ENCODE data around the gene FADS3. TPM values are rescaled to one million over a fixed set of nuclear protein-coding genes. Genes with fewer than 3 reads are reported as not detected.

The FADS3 gene
- total and polyA plus RNA-seq, 9 of the 15 experiments (the other 6 are each of a cell fraction or from before 2014, with no cell fraction given): 0.97 to 148 (median 92.7) TPM

DNA sequence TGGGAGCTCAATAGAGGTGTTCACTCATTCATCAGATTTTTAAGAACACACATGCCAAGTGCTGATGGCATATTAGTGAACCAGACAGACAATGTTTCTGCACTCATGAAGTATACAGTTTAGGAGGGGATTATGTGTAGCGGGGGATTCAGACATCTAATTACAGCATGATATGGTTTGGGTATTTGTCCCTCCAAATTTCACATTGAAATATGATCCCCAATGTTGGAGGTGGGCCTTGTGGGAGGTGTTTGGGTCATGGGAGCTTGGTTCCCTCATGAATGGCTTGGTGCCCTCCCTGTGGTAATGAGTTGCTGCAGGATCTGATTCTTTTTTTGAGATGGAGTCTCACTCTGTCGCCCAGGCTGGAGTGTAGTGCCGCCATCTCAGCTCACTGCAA, 34.9 kb upstream of the FADS3 start:
- Histone ChIP-seq H3K4me2 (ENCODE audit: insufficient read depth, low read length) (no peak overlapping the region), H3K36me3 (ENCODE audit: control insufficient read depth, insufficient read depth, low read length) (no peaks in the 10 kb centered on the region), H3K9me3 (replicated peaks; ENCODE audit: control insufficient read depth, insufficient read depth, low read depth, low read length) (no peaks in the 10 kb centered on the region), H3K27ac (ENCODE audit: extremely low read depth, low read depth, low read length) (no peak overlapping the region), H2AFZ (ENCODE audit: low read depth, low read length) (no peak overlapping the region), H3K9me1 (ENCODE audit: control insufficient read depth, insufficient read depth, low read length) (no peaks in the 10 kb centered on the region), H3K27me3 (ENCODE audit: control insufficient read depth in 2 of 2, insufficient read depth in 2 of 2, low read length in 2 of 2) (no peaks in the 10 kb centered on the region), H4K20me1 (replicated peaks; ENCODE audit: control insufficient read depth, insufficient read depth, low read length) (no peaks in the 10 kb centered on the region), H3K4me1 (replicated peaks in 1 of 2; ENCODE audit: control insufficient read depth in 2 of 2, insufficient read depth in 2 of 2, low read length in 2 of 2) (peaks cover 19 to 32% of the 10 kb centered on the region in 2 experiments), H3K79me2 (ENCODE audit: control insufficient read depth, insufficient read depth, low read length) (no peaks in the 10 kb centered on the region), H3K4me3 (no peak overlapping the region), H3K9ac (ENCODE audit: insufficient read depth in 1 of 2, low read depth in 2 of 2, low read length in 2 of 2) (no peak overlapping the region)
- intact Hi-C loops (cut with micrococcal nuclease): no loop called here
- DNase-seq (ENCODE audit: extremely low read depth in 1 of 4, low spot score in 3 of 4) (no peak), FAIRE-seq (no peak), ATAC-seq (no peak)
- BruUV-seq (replicated peaks): no TSS peak
- in situ Hi-C loops (cut with MboI): no loop called here
- TF ChIP-seq U2AF1 (optimal IDR thresholded peaks at IDR 0.05; ENCODE audit: low read depth, low read length) (no peak), MCM7 (IDR thresholded peaks at IDR 0.05) (no peak), PHF8 (IDR thresholded peaks at IDR 0.05; ENCODE audit: borderline replicate concordance, low read length) (no peak), HDAC8 (tag; IDR thresholded peaks at IDR 0.05) (no peak), NR2F6 (CRISPR knock-in tag; IDR thresholded peaks at IDR 0.05) (no peak), MCM3 (IDR thresholded peaks at IDR 0.05) (no peak), KLF1 (tag; IDR thresholded peaks at IDR 0.05) (no peak), KDM1A (IDR thresholded peaks at IDR 0.05) (no peak), ZNF354B (CRISPR knock-in tag; IDR thresholded peaks at IDR 0.05) (no peak)
- TF ChIP-seq, protein P1, sequence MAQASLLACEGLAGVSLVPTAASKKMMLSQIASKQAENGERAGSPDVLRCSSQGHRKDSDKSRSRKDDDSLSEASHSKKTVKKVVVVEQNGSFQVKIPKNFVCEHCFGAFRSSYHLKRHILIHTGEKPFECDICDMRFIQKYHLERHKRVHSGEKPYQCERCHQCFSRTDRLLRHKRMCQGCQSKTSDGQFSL (CRISPR knock-in tag; IDR thresholded peaks at IDR 0.05): no peak
- TF ChIP-seq, protein P1 (tag; IDR thresholded peaks at IDR 0.05): no peak
- TF ChIP-seq, protein P2, sequence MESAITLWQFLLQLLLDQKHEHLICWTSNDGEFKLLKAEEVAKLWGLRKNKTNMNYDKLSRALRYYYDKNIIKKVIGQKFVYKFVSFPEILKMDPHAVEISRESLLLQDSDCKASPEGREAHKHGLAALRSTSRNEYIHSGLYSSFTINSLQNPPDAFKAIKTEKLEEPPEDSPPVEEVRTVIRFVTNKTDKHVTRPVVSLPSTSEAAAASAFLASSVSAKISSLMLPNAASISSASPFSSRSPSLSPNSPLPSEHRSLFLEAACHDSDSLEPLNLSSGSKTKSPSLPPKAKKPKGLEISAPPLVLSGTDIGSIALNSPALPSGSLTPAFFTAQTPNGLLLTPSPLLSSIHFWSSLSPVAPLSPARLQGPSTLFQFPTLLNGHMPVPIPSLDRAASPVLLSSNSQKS (CRISPR knock-in tag; IDR thresholded peaks at IDR 0.05): no peak
- ChIA-PET CTCF (ENCODE audit: low intra/inter-chr PET ratio) (no interaction called here), POLR2A (interaction anchor here (0.7 kb wide), 1 partner anchor 45 kb away, joined by 3 read pairs; no protein-coding TSS in a partner anchor)
- WGBS (ENCODE audit: insufficient coverage, low coverage, missing lambda C conversion rate): 81% methylated on average over 3 of the region's 3 CpGs

All from K562 (cell line).